Stimulated activated CD8-positive, alpha-beta memory T cell treated with anti-CD3 and anti-CD28 coated beads, Interleukin-15, amount 100 ng/mL, for 1 hour (primary cell): Measurements from ENCODE around the gene MROH2B.

Experiments
- DNase-seq: peaks from one replicate; pipeline ENCODE4 v3.0.0-alpha.2; 2020; ENCODE audit warnings: low read depth

MROH2B gene

GRCh38 chr5:41071242-41071641 is at the start of gene MROH2B:
Gene MROH2B, minus strand, starts transcription at chr5:41071342. Its CDS starts 490 bp downstream, at chr5:41070852.
- no peak for DNase-seq

- DNase-seq = no peak
Measured at GRCh38 chr5:41120600-41120999, 49.5 kb upstream of the MROH2B start.

GRCh38 chr5:41118177-41118576 is 47.0 kb upstream of the MROH2B start:
- DNase-seq = no peak

- no peak for DNase-seq
Measured at GRCh38 chr5:41115281-41115680, 44.1 kb upstream of the MROH2B start.

- no peak for DNase-seq
Measured at GRCh38 chr5:41112486-41113455, 41.6 kb upstream of the MROH2B start.

GRCh38 chr5:41109186-41109585 is 38.0 kb upstream of the MROH2B start:
- no peak for DNase-seq

GRCh38 chr5:41102341-41102740 is 31.2 kb upstream of the MROH2B start:
- no peak for DNase-seq

GRCh38 chr5:41097642-41098041 is 26.5 kb upstream of the MROH2B start:
- DNase-seq = no peak

- no peak for DNase-seq
Measured at GRCh38 chr5:41095324-41096101, 24.4 kb upstream of the MROH2B start.

- no peak for DNase-seq
Measured at GRCh38 chr5:41094871-41095270, 23.7 kb upstream of the MROH2B start.

GRCh38 chr5:41093803-41094202 is 22.7 kb upstream of the MROH2B start:
- no peak for DNase-seq

- no peak for DNase-seq
Measured at GRCh38 chr5:41087461-41087860, 16.3 kb upstream of the MROH2B start.

- DNase-seq = no peak
Measured at GRCh38 chr5:41083306-41083705, 12.2 kb upstream of the MROH2B start.

- DNase-seq = no peak
Measured at GRCh38 chr5:41071975-41072374, 833 bp upstream of the MROH2B start.

- DNase-seq = no peak
Measured at GRCh38 chr5:41067714-41068568, 3.2 kb downstream of the MROH2B start.

GRCh38 chr5:41065691-41066335 is 5.3 kb downstream of the MROH2B start:
- no peak for DNase-seq

GRCh38 chr5:41057940-41058339 is 13.2 kb downstream of the MROH2B start:
- no peak for DNase-seq

- no peak for DNase-seq
Measured at GRCh38 chr5:41057231-41057630, 13.9 kb downstream of the MROH2B start.

- DNase-seq = no peak
Measured at GRCh38 chr5:41048986-41049385, 22.2 kb downstream of the MROH2B start.

GRCh38 chr5:41043109-41043747 is 27.9 kb downstream of the MROH2B start:
- no peak for DNase-seq

- no peak for DNase-seq
Measured at GRCh38 chr5:41032973-41033372, 38.2 kb downstream of the MROH2B start.
